Fibroblast of lung (primary cell): ENCODE measurements around the gene BCAS3.

Source experiments
- EZH2 ChIP-seq: IDR thresholded peaks from 2 replicates; pipeline ENCODE4 v1.5.1; 2012; ENCODE audit warnings: low read length, control low read depth, mild to moderate bottlenecking; ENCODE audit errors: missing control alignments
- TF ChIP-seq, protein P1 (sequence below), 2 donors: IDR thresholded peaks in 1 of 2; conservative IDR thresholded peaks in 1 of 2; 1 replicate in 1 of 2; 2 replicates in 1 of 2; pipeline ENCODE4 v1.5.1; 2011 to 2012; ENCODE audit warnings: low read length in 2 of 2, control low read depth in 1 of 2, inconsistent platforms in 1 of 2, low read depth in 1 of 2, mild to moderate bottlenecking in 1 of 2

GRCh38 chr17:61230461-61230860 is 552.8 kb downstream of the BCAS3 start:
- TF ChIP-seq, protein P1, sequence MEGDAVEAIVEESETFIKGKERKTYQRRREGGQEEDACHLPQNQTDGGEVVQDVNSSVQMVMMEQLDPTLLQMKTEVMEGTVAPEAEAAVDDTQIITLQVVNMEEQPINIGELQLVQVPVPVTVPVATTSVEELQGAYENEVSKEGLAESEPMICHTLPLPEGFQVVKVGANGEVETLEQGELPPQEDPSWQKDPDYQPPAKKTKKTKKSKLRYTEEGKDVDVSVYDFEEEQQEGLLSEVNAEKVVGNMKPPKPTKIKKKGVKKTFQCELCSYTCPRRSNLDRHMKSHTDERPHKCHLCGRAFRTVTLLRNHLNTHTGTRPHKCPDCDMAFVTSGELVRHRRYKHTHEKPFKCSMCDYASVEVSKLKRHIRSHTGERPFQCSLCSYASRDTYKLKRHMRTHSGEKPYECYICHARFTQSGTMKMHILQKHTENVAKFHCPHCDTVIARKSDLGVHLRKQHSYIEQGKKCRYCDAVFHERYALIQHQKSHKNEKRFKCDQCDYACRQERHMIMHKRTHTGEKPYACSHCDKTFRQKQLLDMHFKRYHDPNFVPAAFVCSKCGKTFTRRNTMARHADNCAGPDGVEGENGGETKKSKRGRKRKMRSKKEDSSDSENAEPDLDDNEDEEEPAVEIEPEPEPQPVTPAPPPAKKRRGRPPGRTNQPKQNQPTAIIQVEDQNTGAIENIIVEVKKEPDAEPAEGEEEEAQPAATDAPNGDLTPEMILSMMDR (conservative IDR thresholded peaks at IDR 0.05 in 1 of 2, IDR thresholded peaks at IDR 0.05 in 1 of 2; ENCODE audit: low read depth in 1 of 2, low read length in 2 of 2): no peak
- no peak for TF ChIP-seq EZH2
